NK-92 (cell line): ENCODE results near the gene STAP2.

ENCODE experiments used
- DNase-seq: peaks from one replicate; lab custom pipeline; 2025; ENCODE audit not compliant: unreplicated experiment; lab: John Stamatoyannopoulos, UW

The STAP2 gene

DNA sequence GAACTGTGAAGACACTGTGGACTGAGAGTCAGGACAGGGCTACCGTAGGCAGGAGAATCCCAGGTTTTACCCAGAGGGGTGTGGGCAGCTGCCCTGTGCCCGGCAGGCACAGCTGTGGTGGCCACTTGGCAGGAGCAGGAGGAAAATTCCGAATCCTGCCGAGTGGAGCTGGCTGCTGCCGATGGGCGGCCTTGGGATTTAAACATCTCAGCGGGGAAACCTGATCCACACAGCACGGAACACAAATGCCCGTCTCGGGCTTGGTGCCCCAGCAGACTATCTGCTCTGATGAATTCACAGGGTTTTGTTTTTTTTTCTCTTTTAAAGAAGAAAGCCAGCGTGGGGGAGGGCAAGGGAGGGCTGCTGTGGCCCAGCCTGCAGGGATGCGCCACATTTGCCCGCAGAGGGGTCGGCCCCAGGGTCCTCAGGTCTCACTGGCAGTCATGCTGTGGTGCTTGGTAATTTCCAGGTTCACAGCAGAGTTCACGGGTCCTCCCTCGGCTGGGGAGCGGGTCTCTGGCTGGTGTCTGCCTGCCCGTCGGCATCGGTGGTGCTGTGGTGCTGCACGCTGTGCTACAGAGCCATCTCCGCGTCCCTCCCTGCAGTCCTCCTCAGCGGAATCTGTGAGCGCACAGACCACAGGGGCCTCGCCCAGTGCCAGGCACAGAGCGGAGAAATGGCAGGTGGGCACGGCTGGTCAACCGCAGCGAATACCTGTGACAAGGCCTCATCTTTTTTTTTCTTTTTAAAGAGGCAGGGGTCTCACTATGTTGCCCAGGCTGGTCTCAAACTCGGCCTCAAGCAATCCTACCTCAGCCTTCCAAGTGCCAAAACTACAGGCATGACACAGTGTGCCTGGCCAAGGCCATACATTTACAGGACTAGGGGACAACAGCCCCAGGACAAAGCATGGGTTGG is 32.9 kb upstream of the STAP2 start:
- no peak for DNase-seq

DNA sequence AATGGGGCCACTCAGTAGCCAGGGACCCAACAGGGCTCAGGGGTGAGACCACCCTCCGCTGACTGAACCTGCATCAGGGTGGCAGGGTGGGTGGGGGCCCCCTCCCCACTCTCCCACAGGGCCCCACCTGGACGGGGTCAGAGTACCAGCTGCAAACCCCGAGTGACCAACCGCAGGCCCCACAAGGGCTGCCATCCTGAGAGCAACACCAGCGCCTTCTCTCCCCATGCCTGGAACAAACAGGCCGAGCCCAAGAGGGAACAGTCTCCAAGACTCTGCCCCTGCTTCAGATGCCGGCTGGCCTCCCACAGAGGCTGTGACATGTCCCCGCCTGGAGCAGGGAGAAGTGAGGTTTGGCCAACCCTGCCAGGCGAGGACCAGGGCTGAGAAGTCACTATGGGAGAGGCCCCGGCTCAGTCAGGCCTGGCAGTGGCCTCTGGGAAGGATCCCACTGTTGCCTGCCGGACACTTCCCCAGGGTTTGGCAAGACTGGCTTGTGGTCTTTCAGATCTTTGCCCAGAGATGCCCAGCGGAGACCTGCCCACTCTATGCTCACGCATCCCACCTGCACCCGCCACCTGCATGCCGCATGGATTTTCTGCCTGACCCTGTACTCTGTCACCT is 31.9 kb upstream of the STAP2 start:
- DNase-seq = no peak

DNA sequence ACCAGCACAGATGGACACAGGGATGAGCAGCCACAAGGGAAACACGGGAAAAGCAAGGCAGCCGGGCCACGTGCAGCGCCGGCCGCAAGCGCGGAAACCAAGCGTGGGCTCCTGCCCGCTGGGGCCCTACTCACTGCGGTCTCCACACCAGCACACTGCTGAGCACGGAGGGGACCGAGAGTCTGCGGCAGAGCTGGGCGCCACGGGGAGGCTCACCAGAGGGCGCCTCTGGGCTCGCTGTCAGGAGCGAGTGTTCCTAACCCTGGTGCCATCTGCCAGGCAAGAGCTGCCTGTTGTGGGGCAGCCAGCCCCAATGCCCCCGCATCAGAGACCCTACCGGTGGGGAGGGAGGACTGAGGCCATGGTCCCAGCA is 31.2 kb upstream of the STAP2 start:
- DNase-seq = no peak

DNA sequence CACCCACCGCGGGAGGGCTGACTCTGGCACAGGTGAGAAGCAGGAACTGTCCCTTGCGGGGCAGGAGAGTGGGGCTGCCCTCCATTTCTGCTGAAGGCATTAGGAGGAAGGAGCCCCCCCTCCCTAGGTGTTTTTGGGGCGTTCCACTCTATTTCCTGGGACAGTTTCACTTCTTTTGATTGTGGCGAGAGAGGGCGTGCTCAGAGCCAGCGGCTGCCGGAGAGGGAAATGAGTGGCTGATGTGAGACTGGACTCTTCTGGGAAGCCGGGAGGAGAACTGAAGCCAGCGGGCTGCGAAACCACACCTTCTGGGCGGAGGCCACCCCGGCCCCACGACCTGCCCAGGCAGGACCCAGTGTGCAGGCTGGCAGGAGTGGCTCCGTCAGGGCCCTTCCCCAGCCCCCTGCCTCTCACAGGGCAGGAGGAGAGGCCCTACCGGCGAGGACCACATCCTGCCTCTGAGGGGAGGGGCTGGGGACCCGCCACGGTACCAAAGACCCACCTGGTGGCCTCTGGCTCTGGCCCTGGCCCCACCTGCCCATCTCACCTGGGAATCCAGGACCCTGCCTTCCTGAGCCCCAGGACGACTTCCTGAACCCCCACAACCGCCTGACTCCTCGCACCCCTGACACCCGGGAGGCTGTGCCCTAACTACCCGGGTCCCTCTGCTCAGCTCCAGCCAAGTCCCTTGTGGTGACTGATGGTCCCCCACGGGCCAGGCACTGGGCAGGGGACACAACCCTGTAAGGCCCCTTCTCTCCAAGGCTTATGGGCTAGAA is 30.7 kb upstream of the STAP2 start:
- no peak for DNase-seq

DNA sequence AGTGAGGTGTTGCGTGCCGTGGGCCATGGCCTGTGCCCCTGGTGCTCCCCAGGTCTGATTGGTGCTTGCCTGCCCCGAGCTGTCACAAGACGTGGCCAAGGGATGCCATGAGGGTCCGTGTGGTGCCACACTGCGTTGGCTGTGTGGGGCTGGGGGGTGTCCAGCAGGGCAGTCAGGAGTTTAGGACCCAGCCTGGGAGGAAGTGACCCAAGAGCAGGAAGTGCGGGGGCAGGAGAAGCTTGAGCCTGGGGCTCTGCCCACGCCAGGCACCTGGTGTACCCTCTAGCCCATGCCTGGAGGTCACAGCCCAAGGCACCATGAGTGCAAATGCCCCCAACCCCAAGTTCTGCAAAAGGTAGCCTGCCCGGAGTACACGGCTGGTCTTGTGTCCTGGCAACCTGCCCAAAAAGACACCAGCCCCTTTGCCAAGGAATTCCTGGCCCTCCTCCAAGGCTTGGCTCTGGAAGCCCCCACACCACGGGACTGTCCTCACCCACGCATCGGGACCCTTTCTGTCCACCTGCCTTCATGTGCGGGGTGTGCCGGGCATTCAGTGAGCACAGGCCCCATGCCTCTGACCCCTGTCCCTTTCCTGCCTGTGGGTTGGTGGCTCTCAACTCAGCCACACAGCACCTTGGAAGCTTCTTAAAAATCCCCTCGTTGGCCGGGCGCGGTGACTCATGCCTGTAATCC is 29.6 kb upstream of the STAP2 start:
- DNase-seq = no peak

DNA sequence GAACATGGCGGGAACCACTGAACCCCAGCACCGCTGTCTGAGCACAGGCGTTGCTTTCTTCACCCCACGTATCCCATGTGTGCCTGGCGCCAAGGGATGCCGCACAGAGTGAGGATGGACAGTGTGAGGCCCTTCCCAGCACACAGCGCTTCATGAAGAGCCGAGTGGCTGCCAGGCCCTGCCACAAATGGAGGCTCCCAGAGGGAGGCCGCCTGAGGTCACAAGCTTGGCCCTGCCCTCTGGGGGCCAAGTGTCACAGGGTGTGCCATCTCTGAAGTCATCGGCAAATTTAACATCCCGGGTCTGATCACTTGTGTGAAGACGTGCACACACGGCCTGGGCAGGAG is 29.1 kb upstream of the STAP2 start:
- no peak for DNase-seq

DNA sequence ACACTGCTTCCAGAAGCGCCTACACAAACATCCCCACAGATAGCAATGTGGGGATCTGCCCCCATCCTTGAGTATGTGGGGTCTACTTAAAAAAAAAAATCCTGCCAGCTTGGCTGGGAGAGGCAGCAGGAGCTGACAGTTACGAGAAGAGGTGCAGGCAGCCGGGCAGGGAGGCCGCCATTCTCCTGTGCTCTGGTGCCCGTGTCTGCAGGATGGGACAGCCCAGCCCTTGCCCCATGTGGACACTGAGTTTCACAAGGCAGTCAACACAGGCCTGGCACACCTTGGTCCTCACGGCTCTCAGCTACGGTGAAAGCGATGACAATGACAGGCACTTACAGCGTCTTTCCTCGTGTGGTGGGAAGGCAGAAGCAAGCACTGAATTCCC is 28.7 kb upstream of the STAP2 start:
- no peak for DNase-seq

DNA sequence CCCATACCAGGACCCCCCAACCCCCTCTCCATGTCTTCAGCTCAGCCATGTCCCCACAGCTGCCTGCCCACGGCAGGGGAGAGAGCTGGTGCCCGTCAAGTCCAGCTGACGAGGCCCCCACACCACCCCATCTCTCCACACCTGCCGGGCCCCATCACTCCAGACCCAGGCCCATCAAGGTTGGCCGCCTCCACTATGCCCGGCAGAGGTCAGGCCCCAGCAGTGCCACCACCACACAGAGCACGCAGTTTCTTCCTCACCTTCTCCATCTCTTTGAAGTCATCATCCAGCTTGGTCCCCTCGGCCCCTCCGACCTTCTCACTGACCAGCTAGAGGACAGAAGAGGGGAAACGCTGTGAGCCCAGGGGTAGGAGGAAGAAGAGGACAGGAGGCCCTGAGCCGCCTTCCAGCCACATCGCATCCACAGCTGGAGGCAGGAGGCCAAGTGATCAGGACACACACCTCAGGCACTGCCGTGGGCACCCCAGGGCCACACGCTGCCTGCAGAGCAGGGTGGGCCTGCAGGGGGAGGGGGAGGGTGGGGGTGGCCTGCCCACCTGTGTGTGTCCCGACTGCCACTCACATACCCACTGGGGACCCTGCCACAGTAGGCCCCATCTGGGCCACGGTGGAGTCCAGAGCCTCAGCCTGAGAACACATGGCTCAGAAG is 28.2 kb upstream of the STAP2 start:
- DNase-seq = no peak

DNA sequence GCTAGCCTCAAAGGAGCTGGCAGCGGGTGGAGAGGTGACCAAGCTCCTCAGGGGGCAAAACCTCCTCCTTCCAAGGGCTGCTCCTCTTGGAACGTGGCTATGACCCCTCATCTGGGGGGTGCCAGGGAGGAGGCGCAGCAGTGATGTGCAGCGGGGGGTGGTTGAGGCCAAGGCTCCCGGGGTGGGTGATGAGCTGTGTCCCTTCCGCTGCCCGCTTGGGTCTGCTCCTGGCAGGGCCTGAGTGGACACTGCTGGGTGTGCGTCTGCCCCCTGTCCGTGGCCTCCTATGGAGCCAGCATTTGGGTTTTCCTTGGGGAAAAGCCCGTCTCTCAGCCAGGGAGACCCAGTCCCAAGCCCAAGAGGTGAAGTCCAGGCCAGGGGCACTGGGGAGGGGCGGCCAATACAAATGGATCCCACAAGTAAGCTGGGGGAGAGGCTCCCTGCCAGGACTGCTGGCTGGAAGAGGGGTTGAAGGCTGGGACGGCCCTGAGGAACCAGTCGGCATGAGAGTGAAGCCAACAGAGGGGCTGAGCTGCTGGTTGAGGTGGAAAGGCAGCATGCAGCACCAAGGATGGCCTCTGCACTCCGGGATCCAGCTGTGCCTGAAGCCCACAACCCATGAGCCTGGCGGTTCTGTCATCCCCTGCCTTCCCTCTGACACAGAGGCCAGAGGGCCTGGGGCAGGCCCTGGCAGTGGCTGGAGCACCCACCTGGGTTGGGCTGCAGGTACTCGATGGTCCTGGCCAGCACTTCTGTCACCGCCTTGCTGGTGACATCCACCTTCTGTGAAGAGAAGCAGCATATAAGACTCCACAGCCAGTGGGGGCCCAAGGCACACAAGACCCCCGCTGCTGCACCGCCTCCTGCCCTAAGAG is 27.4 kb upstream of the STAP2 start:
- no peak for DNase-seq

DNA sequence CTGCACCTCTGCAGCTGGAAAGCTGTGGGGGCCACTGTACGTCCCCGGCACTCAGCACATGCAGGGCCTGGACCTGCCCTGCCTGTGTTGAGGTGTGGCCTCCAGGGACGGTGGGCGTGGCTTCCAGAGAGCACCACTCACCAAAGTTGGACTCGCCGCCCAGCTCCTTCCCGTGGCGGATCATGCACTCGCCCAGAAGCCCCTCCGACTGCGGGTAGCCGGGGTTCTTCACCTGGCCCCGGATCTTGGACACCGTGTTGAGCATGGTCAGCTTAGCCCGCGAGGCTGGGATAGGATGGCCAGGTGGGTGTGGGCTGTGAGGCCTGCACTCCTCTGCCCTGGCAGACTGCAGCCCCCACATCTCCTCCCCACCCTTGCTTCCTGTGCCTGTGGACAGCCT is 26.7 kb upstream of the STAP2 start:
- DNase-seq = no peak

DNA sequence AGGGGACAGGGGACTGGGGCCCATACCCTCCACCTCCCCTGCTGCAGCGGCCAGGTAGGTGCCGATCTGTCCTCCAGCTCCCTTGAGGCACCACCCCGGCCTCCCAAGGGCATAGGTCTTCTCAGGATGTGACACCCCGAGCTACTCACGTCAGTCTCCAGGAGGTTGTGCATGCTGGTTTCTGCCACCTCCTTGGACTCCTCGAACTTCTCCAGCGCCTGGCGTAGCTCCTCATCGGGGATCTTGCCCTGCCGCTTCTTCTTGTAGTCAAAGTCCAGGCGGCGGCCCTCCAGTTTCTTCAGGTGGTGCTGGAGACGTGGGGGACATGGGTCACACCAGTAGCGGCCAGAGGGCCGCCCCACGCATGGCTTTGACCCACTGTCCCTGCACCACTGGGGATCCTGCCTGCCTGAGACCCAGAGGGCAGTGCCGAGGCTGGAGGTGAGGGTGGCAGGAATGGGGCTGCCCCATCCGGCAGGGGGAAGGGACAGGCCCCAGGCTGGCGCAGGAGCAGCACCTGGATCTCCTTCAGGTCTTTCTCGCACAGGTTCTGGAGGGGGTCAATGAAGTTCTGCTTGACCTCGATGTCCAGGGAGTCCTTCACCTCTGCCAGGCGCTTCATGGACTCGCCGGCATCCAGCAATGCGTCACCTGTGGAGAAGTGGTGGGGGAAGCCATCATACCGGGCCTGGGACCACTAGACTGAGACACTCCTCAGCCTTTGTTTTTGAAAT is 25.1 kb upstream of the STAP2 start:
- no peak for DNase-seq

DNA sequence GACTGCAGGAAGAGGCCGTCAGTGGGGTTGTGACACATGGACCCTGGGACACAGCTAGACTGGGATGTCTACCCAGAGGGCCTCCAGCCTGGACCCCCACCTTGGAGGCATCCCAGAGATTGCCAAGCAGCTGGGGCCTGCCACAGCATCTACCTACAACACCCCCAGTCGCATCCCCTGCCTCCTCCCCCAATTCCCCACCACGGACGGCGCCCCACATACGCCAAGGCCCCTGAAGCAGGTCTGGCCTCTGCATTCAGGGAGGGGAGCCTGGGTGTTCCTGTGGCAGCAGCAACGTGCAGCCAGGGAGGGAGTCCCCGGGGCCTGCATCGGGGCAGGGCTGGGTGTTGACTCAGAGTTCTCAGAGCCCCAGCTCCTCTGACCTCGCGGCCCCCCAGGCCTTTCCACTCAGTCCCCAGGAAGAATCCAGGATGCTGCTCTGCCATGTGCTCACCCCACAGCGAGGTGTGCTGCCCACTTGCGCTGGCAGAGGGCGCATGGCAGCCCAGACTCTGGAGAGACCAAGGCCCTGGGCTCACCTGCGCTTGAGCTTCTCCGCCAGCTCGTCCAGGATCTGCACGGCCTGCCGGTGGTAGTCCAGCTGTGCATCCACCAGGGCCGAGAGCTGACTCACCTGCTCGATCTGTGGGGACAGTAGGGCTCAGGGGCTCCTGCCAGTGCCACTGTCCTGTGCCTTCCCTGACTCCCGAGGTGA is 24.4 kb upstream of the STAP2 start:
- DNase-seq = no peak

DNA sequence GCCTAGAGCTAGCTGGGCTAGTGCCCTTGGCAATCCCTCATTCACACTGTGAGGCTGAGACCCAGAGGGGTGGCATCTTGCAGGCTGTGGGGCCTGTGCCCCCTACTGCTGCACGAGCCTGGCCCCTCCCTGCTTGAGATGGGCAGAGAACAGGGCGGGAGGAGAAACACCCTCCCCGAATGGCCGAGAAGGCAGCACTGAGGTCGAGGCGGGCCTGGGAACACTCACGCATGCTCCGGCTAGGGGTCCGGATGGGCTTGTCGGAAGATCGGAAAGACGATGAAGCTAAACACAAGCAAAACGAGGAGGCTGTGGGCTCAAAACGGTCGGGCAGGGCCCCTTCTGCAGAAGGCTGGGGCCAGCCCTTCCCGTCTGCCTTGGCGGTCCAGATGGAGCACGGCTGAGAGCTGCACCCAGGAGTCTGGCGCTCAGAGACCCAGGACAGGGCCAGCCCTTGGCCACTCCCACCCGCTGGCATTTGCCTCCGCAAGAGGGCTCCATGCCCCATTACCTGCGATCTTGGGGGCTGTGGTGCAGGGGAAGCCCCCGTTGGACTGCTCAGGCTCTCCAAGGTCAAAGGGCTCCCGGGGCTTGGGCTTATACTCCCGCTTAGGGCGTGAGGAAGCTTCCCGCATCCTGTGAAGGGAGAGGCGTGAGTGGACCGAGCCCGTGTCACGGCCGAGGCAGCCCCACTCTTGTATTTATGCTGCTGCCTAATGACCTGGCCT is 23.6 kb upstream of the STAP2 start:
- DNase-seq = no peak

DNA sequence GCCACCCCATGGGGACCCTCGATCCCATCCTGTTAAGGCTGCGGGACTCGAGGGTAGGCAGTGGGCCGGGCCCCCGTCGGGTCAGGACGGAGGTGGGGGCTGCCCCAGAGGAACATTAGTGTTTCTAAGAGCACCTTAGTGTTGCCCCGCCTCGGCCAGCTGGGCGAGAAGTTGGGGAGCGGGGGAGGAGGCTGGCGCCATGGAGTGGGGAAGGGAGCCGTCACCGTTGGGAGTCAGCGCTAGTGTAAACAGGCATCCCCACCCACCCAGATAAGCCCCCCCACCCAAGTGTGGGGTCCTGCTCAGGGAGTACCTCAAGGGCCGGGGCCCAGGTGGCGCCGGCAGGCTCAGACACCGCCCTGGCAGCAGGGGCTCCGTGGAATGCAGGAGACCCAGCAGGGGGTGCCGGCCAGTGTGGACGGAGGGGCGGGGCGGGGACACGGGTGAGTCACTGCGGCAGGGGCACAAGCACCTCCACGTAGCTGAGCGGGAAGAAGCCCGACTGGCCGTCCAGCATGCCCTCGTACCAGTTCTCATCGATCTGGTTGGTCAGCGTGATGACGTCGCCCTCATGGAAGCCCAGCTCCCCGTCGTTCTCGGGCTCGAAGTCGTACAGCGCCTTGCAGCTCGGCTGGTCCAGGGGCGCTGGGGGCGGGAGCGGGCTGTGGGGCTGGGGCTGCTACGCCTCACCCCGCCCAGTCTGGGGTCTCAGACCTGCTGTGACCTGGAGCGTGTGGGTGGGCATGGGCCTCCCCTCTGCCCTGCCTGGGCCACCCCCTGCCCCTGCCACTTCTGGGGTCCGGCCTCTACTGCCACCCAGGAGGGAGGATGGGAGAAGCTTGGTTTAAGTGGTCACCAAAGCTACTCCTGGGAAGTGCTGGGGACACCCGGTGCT is 22.8 kb upstream of the STAP2 start:
- DNase-seq = no peak

DNA sequence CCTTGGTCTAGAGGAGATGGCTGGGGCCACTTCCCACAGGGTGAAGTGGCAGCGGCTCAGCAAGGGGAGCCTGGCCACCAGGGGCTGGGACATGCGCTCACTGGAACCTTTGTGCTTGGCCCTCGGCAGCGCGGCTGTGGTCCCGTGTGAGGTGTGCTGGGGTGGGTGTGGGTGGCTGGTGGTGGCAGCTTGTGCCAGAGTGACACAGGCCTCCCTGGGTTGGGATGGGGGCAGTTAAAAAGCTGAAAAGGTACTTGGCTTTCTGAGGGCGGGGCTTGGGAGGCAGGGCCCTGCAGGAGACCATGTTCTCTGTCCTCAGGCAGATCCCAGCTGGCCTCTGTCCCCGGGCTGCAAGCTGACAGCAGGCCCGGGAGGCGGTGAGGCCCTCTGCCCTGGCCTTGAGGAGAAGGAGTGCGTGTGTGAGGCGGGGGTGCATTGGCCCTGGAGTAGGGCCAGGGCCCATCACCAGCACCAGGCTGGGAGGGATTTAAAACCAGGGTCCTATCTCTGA is 22.1 kb upstream of the STAP2 start:
- no peak for DNase-seq

DNA sequence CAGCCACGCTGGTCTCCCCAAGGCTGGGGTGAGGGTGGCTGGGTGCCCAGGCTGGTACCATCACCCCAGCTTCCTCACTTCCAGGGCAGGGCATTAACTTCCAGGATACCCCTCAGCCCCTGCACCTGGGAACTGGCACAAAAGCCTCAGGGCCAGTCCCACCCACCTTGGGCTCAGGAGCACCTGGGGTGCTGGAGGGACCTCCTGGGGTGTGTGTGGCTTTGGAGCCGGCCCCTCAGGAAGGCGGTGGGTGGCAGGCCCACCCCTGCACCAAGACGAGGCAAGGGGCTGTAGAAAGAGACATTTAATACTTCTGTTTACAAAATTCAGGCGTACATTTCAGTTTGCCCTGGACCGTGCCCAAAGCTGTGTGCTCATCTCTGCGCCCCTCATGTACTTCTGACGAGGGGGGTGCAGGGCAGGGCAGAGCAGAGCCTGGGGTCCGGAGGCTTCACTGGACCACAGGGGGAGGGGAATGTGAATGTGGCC is 21.5 kb upstream of the STAP2 start:
- DNase-seq = no peak

DNA sequence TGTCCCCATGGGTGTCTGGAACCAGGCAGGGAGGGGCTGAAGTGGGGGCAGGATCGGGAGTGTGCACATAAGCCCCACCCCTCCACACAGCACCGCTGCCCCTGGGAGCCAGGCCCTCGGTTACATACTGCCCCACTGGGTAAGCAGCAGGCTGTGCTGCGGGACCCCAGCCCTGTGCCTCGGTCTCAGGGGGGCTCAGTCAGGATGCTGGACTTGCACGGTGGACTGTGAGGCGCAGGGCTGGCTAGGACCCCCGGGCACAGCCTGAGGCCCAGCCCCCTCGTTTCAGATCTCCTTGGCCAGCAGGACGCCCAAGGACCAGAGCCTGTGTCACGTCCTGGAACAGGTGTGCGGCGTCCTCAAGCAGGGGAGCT is 21.0 kb upstream of the STAP2 start:
- DNase-seq = no peak
